ENCODE data around the gene CGNL1. TPM values are rescaled to one million over a fixed set of nuclear protein-coding genes. Genes with fewer than 3 reads are reported as not detected.

The CGNL1 gene
- total and polyA plus RNA-seq, 2 experiments from 2014 or later = 11.4 to 13.1 TPM

DNA sequence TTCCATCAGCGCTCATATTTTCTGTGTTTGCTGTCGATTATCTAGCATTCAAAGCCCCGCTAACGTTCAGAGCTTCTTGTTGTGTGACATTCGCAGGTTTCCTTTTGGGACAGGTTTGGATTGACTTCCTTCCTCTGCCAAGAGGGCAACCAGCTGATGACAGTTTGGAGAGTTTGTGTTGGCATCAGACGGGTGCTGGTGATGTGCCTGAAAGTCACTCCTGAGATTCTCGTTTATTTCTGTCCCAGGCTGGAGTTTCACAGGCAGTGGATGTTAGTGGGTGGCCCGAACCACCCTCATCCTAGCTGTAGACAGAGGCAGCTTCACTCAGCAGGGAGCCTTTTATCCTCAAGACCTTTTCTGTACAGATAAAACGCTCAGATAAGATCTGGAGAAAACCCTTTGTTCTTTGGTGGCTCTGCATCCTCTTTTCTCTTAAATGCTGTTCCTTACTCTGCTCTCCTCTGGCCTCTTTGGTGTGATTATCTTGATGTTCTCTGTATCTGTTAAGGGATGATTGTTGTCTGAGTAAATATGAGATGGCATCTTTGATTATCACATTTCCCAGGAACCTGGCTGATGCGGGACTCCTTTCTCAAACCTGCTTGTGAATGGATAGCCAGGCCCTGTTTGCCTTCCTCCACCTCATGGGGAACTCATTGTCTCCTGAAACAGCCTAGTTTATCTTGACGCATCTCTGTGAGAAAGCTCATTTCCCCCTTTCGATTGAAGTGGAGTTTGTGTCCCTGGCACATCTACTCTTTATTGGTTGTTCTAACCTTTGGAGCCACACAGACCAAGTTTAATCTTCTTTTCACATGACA, 35.9 kb downstream of the CGNL1 start:
- Histone ChIP-seq H3K4me3 (no peak overlapping the region), H3K9me3 (ENCODE audit: low read depth) (no peaks in the 10 kb centered on the region), H3K79me2 (no peaks in the 10 kb centered on the region), H2AFZ (no peak overlapping the region), H3K9me2 (replicated peaks; ENCODE audit: insufficient read depth) (no peaks in the 10 kb centered on the region), H3K27ac (no peak overlapping the region), H4K20me1 (ENCODE audit: insufficient read depth, poor library complexity, severe bottlenecking) (no peaks in the 10 kb centered on the region), H3K4me1 (ENCODE audit: insufficient read depth) (no peaks in the 10 kb centered on the region), H3K36me3 (replicated peaks; ENCODE audit: insufficient read depth, low read depth) (no peaks in the 10 kb centered on the region), H3K27me3 (no peaks in the 10 kb centered on the region), H3K4me2 (no peak overlapping the region)
- no peak for DNase-seq (ENCODE audit: low spot score)
- TF ChIP-seq CTCF (IDR thresholded peaks at IDR 0.05; ENCODE audit: poor library complexity) = no peak
- no peak for TF ChIP-seq EZH2phosphoT487 (IDR thresholded peaks at IDR 0.05; ENCODE audit: low read depth, severe bottlenecking, unreplicated experiment)
- no peak for TF ChIP-seq EZH2 (IDR thresholded peaks at IDR 0.05; ENCODE audit: borderline replicate concordance)
- WGBS (ENCODE audit: low lambda C conversion rate, missing lambda C conversion rate) = 55% methylated on average over 12 of the region's 12 CpGs

DNA sequence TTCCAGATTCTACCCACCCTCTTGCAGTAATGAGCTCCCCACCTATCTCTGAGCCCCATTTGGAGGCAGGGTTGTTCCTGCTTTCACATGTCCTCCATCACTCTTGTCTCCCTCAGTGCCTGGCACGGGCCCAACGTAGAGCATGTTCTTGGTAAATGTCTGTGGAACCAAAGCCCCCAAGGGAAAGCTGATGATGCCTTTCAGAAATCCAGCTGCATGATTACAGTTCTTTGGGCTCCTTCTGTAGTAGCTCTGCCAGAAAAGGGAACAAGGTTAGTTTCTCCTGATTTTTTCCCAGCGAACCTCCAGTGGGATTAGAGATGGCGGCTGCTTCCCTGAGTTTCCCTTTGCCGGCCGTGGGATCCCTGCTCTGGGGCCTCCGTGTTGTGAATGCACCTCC, 39.3 kb downstream of the CGNL1 start:
- Histone ChIP-seq H3K79me2 (no peaks in the 10 kb centered on the region), H3K9me3 (ENCODE audit: low read depth) (no peaks in the 10 kb centered on the region), H3K4me1 (ENCODE audit: insufficient read depth) (no peaks in the 10 kb centered on the region), H3K4me2 (no peak overlapping the region), H2AFZ (no peak overlapping the region), H4K20me1 (ENCODE audit: insufficient read depth, poor library complexity, severe bottlenecking) (no peaks in the 10 kb centered on the region), H3K36me3 (replicated peaks; ENCODE audit: insufficient read depth, low read depth) (no peaks in the 10 kb centered on the region), H3K27me3 (no peaks in the 10 kb centered on the region), H3K27ac (no peak overlapping the region), H3K9me2 (replicated peaks; ENCODE audit: insufficient read depth) (no peaks in the 10 kb centered on the region), H3K4me3 (no peak overlapping the region)
- no peak for DNase-seq (ENCODE audit: low spot score)
- no peak for TF ChIP-seq EZH2phosphoT487 (IDR thresholded peaks at IDR 0.05; ENCODE audit: low read depth, severe bottlenecking, unreplicated experiment)
- no peak for TF ChIP-seq CTCF (IDR thresholded peaks at IDR 0.05; ENCODE audit: poor library complexity)
- no peak for TF ChIP-seq EZH2 (IDR thresholded peaks at IDR 0.05; ENCODE audit: borderline replicate concordance)
- WGBS (ENCODE audit: low lambda C conversion rate, missing lambda C conversion rate) = 89% methylated on average over 7 of the region's 7 CpGs

- H3K9me3 ChIP-seq (ENCODE audit: low read depth) = no peaks in the 10 kb centered on the region
- H3K4me1 ChIP-seq (ENCODE audit: insufficient read depth) = peaks cover 11% of the 10 kb centered on the region
- WGBS (ENCODE audit: low lambda C conversion rate, missing lambda C conversion rate) = 96% methylated on average over 10 of the region's 13 CpGs
- H3K36me3 ChIP-seq (replicated peaks; ENCODE audit: insufficient read depth, low read depth) = no peaks in the 10 kb centered on the region
- peaks cover 3% of the 10 kb centered on the region for H3K79me2 ChIP-seq
- no peaks in the 10 kb centered on the region for H3K27me3 ChIP-seq
- no peak overlapping the region for H3K4me3 ChIP-seq
- TF ChIP-seq CTCF (IDR thresholded peaks at IDR 0.05; ENCODE audit: poor library complexity) = no peak
- no peak for TF ChIP-seq EZH2 (IDR thresholded peaks at IDR 0.05; ENCODE audit: borderline replicate concordance)
- H3K27ac ChIP-seq = no peak overlapping the region
- H3K4me2 ChIP-seq = no peak overlapping the region
- H2AFZ ChIP-seq = no peak overlapping the region
- no peaks in the 10 kb centered on the region for H3K9me2 ChIP-seq (replicated peaks; ENCODE audit: insufficient read depth)
- H4K20me1 ChIP-seq (ENCODE audit: insufficient read depth, poor library complexity, severe bottlenecking) = no peaks in the 10 kb centered on the region
- no peak for DNase-seq (ENCODE audit: low spot score)
Observed at GRCh38 chr15:57418635-57419034, 42.3 kb downstream of the CGNL1 start.

All from hepatocyte (in vitro differentiated cells).